K562 (cell line): ENCODE data around the gene OPRD1. TPM values are rescaled to one million over a fixed set of nuclear protein-coding genes. Genes with fewer than 3 reads are reported as not detected.
A peak's percentile ranks its signal among the peaks of the same experiment; 100 is the strongest.

Experiments
- E2F3 ChIP-seq: fragments of 250-450 bp; sonication (Bioruptor Pico); IDR thresholded peaks from 2 replicates; pipeline ENCODE4 v1.4.0; 2020; ENCODE audit warnings: mild to moderate bottlenecking
- EGR1 ChIP-seq: fragments of 450-650 bp; conservative IDR thresholded peaks from 2 replicates; pipeline ENCODE4 v1.6.1; 2017; ENCODE audit warnings: mild to moderate bottlenecking
- HSF4 ChIP-seq: fragments of 250-450 bp; sonication (Bioruptor Pico); IDR thresholded peaks from 2 replicates; pipeline ENCODE4 v2.1.2; 2022; ENCODE audit warnings: mild to moderate bottlenecking, moderate library complexity, borderline replicate concordance
- KDM5B ChIP-seq: fragments of 200-600 bp; sonication (generic); IDR thresholded peaks from 2 replicates; pipeline ENCODE4 v1.6.1; 2012; ENCODE audit warnings: low read depth, mild to moderate bottlenecking, moderate library complexity, low read length, control low read depth, inconsistent platforms; ENCODE audit not compliant: insufficient replicate concordance
- MEIS2 ChIP-seq: fragments of 450-650 bp; IDR thresholded peaks from 2 replicates; pipeline ENCODE4 v1.6.1; 2014; ENCODE audit warnings: mild to moderate bottlenecking; ENCODE audit not compliant: partially characterized antibody
- RBM22 ChIP-seq: fragments of 200-400 bp; formaldehyde crosslinking; IDR thresholded peaks from 2 replicates; pipeline ENCODE4 v1.6.1; 2018; ENCODE audit warnings: low read length, low read depth; ENCODE audit not compliant: poor library complexity, severe bottlenecking
- SRF ChIP-seq, 2 experiments: fragments of 250-450, 450-650 bp in 1 of 2; sonication (Bioruptor Pico) in 1 of 2; sonication (generic) in 1 of 2; formaldehyde crosslinking; IDR thresholded peaks; 2 replicates each; pipeline versions ENCODE4 v1.5.0 to v1.5.1; 2020 to 2022; ENCODE audit warnings: mild to moderate bottlenecking in 1 of 2, missing genetic modification reagents in 1 of 2
- SRSF7 ChIP-seq: fragments of 200-400 bp; formaldehyde crosslinking; optimal IDR thresholded peaks from 2 replicates; pipeline ENCODE3; 2017; ENCODE audit warnings: mild to moderate bottlenecking, low read depth, low read length
- XRCC5 ChIP-seq: fragments of 200-400 bp; formaldehyde crosslinking; IDR thresholded peaks from 2 replicates; pipeline ENCODE4 v1.6.1; 2017; ENCODE audit warnings: low read depth, mild to moderate bottlenecking, low read length
- ZFP36 ChIP-seq: fragments of 150-350 bp; IDR thresholded peaks from 2 replicates; pipeline ENCODE4 v1.6.1; 2018; ENCODE audit warnings: low read length, low read depth; ENCODE audit not compliant: partially characterized antibody
- polyA plus RNA-seq, 8 experiments: library from polyadenylated mRNA; depleted of rRNA in 4 of 8; stranded (reverse) in 5 of 8; unstranded in 3 of 8; fragments of >200 nt; fragmentation: Nextera tagmentation in 2 of 8; fragmentation: Illumina TruSeq in 1 of 8; extraction: Ambion mirVana in 2 of 8; extraction: Trizol in 1 of 8; gene quantifications; 2 replicates each; pipeline versions ENCODE4 v1.2.1 to v1.2.3, GENCODE V29; 2011 to 2014; ENCODE audit warnings: inconsistent platforms in 1 of 8, missing spikeins in 1 of 8
- total RNA-seq, 7 experiments: library from RNA; depleted of rRNA in 6 of 7; stranded (reverse); fragments of >200 nt in 6 of 7; fragmentation: Illumina TruSeq in 2 of 7; extraction: Trizol in 2 of 7; gene quantifications; 2 replicates each; pipeline versions ENCODE4 v1.2.1 to v1.2.3, GENCODE V29; 2011 to 2021; ENCODE audit warnings: low replicate concordance in 1 of 7
- TF ChIP-seq, protein P1 (sequence below), 2 experiments: fragments of 450-650 bp; IDR thresholded peaks; 2 replicates each; pipeline ENCODE4 v1.6.1; 2016
- TF ChIP-seq, protein P2 (sequence below): fragments of 450-650 bp; IDR thresholded peaks from 2 replicates; pipeline ENCODE4 v1.6.1; 2017; ENCODE audit warnings: antibody characterized with exemption, mild to moderate bottlenecking
- TF ChIP-seq, protein P3 (sequence below): sonication (generic); formaldehyde crosslinking; IDR thresholded peaks from 2 replicates; pipeline ENCODE4 v1.5.0; 2020; ENCODE audit warnings: missing genetic modification reagents
- TF ChIP-seq, protein P4 (sequence below): fragments of 250-450 bp; sonication (Bioruptor Pico); IDR thresholded peaks from 2 replicates; pipeline ENCODE4 v1.9.0; 2021; ENCODE audit warnings: mild to moderate bottlenecking, inconsistent platforms
- TF ChIP-seq, protein P5 (sequence below): fragments of 200-800 bp; sonication (Bioruptor generic); IDR thresholded peaks from 2 replicates; pipeline ENCODE4 v1.6.1; 2017; ENCODE audit warnings: missing genetic modification characterization, missing compliant biosample characterization

Gene OPRD1
- total and polyA plus RNA-seq, 9 of the 15 experiments (the other 6 are each of a cell fraction or from before 2014, with no cell fraction given) = under 0.01 to 0.03 (median under 0.01) TPM; not detected in 6

DNA sequence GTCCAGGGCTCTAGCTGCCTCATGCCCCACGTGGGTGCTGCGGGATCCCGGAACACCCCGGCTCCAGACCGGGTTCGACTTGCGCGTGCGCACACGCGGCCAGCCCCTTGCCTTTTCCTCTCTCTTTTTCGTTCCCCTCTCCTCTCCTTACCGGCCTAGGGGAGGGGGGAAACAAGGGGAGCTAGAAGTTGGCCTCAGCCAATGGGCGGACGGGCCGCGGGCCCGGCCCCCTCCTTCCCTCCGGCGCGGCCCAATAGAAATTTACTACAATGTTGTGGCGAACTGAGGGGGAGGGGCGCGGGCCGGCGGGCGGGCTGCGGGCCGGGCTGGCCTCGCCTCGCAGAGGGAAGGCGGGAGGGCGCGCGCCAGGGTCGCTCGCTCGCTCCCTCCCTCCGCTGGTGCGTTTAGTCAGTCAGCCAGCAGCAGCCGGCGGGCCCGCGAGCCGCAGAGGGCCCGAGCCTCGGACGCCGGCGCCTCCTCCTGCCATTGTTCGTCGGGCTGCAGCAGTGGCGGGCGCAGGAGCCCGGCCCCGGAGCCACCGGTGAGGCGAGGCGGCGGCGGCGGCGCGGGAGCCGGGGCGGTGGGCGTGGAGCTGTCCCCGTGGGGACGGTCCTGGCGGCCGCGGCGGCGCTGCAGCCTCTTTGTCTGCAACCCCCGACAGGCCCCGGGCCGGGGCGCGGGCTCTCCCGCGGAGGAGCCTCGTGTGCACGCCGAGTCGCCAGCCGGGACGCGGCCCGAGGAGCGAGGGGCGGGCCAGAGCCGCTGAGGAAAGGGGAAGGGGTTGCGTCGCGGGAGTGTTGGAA lies 102.5 kb downstream of the OPRD1 start, which contains the start of gene EPB41 (continued):
- TF ChIP-seq, protein P1, sequence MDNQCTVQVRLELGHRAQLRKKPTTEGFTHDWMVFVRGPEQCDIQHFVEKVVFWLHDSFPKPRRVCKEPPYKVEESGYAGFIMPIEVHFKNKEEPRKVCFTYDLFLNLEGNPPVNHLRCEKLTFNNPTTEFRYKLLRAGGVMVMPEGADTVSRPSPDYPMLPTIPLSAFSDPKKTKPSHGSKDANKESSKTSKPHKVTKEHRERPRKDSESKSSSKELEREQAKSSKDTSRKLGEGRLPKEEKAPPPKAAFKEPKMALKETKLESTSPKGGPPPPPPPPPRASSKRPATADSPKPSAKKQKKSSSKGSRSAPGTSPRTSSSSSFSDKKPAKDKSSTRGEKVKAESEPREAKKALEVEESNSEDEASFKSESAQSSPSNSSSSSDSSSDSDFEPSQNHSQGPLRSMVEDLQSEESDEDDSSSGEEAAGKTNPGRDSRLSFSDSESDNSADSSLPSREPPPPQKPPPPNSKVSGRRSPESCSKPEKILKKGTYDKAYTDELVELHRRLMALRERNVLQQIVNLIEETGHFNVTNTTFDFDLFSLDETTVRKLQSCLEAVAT (IDR thresholded peaks at IDR 0.05) = no peak
- TF ChIP-seq, protein P2, sequence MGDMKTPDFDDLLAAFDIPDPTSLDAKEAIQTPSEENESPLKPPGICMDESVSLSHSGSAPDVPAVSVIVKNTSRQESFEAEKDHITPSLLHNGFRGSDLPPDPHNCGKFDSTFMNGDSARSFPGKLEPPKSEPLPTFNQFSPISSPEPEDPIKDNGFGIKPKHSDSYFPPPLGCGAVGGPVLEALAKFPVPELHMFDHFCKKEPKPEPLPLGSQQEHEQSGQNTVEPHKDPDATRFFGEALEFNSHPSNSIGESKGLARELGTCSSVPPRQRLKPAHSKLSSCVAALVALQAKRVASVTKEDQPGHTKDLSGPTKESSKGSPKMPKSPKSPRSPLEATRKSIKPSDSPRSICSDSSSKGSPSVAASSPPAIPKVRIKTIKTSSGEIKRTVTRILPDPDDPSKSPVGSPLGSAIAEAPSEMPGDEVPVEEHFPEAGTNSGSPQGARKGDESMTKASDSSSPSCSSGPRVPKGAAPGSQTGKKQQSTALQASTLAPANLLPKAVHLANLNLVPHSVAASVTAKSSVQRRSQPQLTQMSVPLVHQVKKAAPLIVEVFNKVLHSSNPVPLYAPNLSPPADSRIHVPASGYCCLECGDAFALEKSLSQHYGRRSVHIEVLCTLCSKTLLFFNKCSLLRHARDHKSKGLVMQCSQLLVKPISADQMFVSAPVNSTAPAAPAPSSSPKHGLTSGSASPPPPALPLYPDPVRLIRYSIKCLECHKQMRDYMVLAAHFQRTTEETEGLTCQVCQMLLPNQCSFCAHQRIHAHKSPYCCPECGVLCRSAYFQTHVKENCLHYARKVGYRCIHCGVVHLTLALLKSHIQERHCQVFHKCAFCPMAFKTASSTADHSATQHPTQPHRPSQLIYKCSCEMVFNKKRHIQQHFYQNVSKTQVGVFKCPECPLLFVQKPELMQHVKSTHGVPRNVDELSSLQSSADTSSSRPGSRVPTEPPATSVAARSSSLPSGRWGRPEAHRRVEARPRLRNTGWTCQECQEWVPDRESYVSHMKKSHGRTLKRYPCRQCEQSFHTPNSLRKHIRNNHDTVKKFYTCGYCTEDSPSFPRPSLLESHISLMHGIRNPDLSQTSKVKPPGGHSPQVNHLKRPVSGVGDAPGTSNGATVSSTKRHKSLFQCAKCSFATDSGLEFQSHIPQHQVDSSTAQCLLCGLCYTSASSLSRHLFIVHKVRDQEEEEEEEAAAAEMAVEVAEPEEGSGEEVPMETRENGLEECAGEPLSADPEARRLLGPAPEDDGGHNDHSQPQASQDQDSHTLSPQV = peak; percentile 75
- TF ChIP-seq, protein P3, sequence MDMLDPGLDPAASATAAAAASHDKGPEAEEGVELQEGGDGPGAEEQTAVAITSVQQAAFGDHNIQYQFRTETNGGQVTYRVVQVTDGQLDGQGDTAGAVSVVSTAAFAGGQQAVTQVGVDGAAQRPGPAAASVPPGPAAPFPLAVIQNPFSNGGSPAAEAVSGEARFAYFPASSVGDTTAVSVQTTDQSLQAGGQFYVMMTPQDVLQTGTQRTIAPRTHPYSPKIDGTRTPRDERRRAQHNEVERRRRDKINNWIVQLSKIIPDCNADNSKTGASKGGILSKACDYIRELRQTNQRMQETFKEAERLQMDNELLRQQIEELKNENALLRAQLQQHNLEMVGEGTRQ = peak; percentile 75
- no peak for TF ChIP-seq SRSF7
- TF ChIP-seq MEIS2 = peak; percentile 60
- TF ChIP-seq, protein P4, sequence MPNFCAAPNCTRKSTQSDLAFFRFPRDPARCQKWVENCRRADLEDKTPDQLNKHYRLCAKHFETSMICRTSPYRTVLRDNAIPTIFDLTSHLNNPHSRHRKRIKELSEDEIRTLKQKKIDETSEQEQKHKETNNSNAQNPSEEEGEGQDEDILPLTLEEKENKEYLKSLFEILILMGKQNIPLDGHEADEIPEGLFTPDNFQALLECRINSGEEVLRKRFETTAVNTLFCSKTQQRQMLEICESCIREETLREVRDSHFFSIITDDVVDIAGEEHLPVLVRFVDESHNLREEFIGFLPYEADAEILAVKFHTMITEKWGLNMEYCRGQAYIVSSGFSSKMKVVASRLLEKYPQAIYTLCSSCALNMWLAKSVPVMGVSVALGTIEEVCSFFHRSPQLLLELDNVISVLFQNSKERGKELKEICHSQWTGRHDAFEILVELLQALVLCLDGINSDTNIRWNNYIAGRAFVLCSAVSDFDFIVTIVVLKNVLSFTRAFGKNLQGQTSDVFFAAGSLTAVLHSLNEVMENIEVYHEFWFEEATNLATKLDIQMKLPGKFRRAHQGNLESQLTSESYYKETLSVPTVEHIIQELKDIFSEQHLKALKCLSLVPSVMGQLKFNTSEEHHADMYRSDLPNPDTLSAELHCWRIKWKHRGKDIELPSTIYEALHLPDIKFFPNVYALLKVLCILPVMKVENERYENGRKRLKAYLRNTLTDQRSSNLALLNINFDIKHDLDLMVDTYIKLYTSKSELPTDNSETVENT (CRISPR knock-in tag) = peak; percentile 61; the same call in 1 of the 2 replicates
- TF ChIP-seq EGR1 = no peak
- TF ChIP-seq XRCC5 = peak; percentile 9; the same call in 1 of the 2 replicates
- peak; percentile 31 for TF ChIP-seq KDM5B
- TF ChIP-seq HSF4 = no peak
- TF ChIP-seq, protein P5, sequence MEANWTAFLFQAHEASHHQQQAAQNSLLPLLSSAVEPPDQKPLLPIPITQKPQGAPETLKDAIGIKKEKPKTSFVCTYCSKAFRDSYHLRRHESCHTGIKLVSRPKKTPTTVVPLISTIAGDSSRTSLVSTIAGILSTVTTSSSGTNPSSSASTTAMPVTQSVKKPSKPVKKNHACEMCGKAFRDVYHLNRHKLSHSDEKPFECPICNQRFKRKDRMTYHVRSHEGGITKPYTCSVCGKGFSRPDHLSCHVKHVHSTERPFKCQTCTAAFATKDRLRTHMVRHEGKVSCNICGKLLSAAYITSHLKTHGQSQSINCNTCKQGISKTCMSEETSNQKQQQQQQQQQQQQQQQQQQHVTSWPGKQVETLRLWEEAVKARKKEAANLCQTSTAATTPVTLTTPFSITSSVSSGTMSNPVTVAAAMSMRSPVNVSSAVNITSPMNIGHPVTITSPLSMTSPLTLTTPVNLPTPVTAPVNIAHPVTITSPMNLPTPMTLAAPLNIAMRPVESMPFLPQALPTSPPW (CRISPR knock-in tag) = peak; percentile 98
- TF ChIP-seq RBM22 = peak; percentile 86
- TF ChIP-seq ZFP36 = no peak
- 0 out of 4 replicates have a peak, but pooled peaks of 1 of the 2 experiments have one; percentile 56 for TF ChIP-seq SRF (CRISPR knock-in tag; IDR thresholded peaks at IDR 0.05)
- 0 out of 2 replicates have a peak, but pooled peaks have one; percentile 53 for TF ChIP-seq E2F3 (CRISPR knock-in tag)
